GM13977 (cell line): ENCODE data around the gene ST13.

ENCODE experiments used
- DNase-seq: peaks from one replicate; pipeline ENCODE4 v3.0.0; 2012; ENCODE audit warnings: low spot score
- CTCF ChIP-seq: IDR thresholded peaks from 2 replicates; pipeline ENCODE4 v1.5.1; 2012; ENCODE audit warnings: mild to moderate bottlenecking, control low read depth; ENCODE audit not compliant: insufficient read depth; ENCODE audit errors: extremely low read depth, missing control alignments
- in situ Hi-C: fragments of 300-500 bp; cut with MboI; formaldehyde crosslinking; loops from one replicate; pipeline ENCODE4 v1.12.0; 2022; ENCODE audit warnings: low sequenced_read_pairs, low pct_unique_long_range_greater_than_20kb, mixed read lengths, inconsistent platforms; ENCODE audit not compliant: unreplicated experiment

Gene ST13

GRCh38 chr22:40808018-40808841, 48.2 kb downstream of the ST13 start:
- in situ Hi-C loops: no loop called here
- DNase-seq: no peak
- TF ChIP-seq CTCF: no peak

DNA sequence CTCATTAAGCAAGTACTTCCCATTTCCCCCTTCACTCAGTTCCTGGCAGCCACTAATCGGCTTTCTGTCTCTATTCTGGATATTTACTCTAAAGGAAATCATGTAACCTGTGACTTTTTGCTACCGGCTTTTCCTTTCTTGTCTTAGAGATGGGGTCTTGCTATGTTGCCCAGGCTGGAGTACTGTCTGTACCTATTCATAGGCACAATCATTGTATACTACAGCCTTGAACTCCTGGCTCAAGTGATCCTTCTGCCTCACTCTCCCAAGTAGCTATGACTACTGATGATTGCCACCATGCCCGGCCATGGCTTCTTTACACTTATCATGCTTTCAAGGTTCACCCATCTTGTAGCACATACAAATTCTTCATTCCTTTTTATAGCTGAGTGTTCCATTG, 49.7 kb downstream of the ST13 start:
- in situ Hi-C loops: no loop called here
- DNase-seq: no peak
- TF ChIP-seq CTCF: no peak

- in situ Hi-C loops: no loop called here
- no peak for TF ChIP-seq CTCF
- no peak for DNase-seq
These were observed 50.7 kb downstream of the ST13 start for GRCh38 chr22:40805699-40806203.

- no peak for DNase-seq
- TF ChIP-seq CTCF: no peak
- in situ Hi-C loops: no loop called here
These were observed 51.2 kb downstream of the ST13 start for GRCh38 chr22:40805239-40805638.

DNA sequence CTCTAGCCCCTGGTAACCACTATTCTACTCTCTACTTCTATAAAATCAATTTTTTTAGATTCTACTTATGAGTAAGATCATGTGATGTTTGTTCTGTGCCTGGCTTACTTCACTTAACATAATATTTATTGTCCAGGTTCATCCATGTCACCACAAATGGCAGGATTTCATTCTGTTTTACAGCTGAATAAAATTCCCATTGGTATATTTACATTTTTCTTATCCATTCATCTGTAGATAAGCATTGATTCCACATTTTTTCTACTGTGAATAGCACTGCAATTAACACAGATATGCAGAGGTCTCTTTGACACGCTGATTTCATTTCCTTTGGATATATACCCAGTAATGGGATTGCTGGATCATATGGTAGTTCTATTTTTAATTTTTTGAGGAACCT, 53.1 kb downstream of the ST13 start:
- TF ChIP-seq CTCF: no peak
- in situ Hi-C loops: no loop called here

DNA sequence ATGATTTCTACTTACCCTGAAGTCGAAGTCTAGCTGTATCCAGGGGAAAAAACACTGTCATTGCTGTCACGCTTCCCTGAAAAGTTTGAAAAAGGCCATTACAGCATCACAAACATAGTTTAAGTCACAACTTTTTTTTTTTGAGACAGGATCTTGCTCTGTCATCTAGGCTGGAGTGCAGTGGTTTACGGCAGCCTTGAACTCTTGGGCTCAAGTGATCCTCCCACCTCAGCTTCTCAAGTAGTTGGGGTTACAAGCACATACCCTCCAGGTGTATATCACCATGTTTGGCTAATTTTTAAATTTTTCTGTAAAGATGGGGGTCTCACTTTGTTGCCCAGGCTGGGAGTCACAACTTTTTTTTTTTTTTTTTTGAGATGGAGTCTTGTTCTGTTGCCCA, 57.4 kb downstream of the ST13 start:
- no peak for DNase-seq
- TF ChIP-seq CTCF: no peak
- in situ Hi-C loops: no loop called here

More for the DNA sequence above, 53.1 kb downstream of the ST13 start:
- DNase-seq: no peak
